Measurements from ENCODE around the gene KRTDAP. TPM values are rescaled to one million over a fixed set of nuclear protein-coding genes. Genes with fewer than 3 reads are reported as not detected.

KRTDAP gene
- total RNA-seq, 1 donor from 2014 or later, result not detected

DNA sequence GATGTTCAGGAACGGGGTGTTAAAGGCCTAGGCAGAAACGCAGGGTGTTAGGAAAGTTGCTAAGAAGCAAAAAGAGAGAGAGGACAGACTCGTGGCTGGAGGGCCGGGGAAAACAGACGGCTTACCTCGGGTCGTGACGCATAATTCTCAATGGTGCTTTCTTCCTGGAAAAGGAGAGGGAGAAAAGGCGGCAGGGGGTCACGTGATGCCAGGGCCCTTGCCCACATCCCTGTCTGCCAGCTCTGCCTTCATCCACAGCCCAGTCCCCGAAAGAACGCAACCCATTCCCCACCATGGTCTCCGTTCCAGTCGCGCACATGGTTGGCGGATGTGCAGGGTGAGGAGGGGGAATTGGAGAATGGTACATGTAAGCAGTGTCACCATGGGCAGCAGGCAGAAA lies 1.6 kb downstream of the KRTDAP start:
- Histone ChIP-seq H3K36me3 (ENCODE audit: control insufficient read depth, insufficient read depth, low read length) (no peaks in the 10 kb centered on the region), H3K27me3 (ENCODE audit: control insufficient read depth, insufficient read depth, low read length) (peaks cover 9% of the 10 kb centered on the region), H3K4me3 (ENCODE audit: low read depth, low read length) (no peak overlapping the region)
- FAIRE-seq (no peak), DNase-seq (ENCODE audit: low read depth) (no peak)
- TF ChIP-seq, protein P1, sequence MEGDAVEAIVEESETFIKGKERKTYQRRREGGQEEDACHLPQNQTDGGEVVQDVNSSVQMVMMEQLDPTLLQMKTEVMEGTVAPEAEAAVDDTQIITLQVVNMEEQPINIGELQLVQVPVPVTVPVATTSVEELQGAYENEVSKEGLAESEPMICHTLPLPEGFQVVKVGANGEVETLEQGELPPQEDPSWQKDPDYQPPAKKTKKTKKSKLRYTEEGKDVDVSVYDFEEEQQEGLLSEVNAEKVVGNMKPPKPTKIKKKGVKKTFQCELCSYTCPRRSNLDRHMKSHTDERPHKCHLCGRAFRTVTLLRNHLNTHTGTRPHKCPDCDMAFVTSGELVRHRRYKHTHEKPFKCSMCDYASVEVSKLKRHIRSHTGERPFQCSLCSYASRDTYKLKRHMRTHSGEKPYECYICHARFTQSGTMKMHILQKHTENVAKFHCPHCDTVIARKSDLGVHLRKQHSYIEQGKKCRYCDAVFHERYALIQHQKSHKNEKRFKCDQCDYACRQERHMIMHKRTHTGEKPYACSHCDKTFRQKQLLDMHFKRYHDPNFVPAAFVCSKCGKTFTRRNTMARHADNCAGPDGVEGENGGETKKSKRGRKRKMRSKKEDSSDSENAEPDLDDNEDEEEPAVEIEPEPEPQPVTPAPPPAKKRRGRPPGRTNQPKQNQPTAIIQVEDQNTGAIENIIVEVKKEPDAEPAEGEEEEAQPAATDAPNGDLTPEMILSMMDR (IDR thresholded peaks at IDR 0.05; ENCODE audit: insufficient read depth, low read length, severe bottlenecking), result no peak

DNA sequence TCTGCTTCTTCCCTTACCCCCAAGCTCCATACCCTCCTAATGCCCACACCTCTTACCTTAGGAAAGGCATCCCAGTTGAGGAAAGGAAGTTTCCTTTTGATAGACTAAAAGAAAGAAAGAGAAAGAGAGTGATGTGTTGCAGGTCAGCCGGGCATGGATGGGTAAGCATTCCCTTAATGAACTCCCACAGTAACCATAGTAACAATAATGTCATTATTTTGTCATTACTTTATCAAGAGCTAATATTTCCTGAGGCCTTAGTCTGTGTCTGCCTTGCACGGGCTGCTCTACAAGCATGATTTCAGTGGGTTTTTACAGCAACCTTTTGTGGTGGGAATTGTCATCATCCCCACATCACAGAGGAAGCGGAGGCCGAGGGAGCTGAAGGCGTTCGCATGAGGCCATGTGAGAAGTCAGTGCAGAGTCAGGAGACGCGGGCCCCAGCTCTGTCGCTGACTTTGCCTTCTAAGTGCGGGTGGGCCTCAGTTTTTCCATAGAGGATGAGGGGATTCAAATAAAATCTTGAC lies 2.5 kb downstream of the KRTDAP start:
- no peaks in the 10 kb centered on the region for H3K36me3 ChIP-seq (ENCODE audit: control insufficient read depth, insufficient read depth, low read length)
- H3K4me3 ChIP-seq (ENCODE audit: low read depth, low read length), result no peak overlapping the region
- TF ChIP-seq, protein P1 (IDR thresholded peaks at IDR 0.05; ENCODE audit: insufficient read depth, low read length, severe bottlenecking), result no peak
- no peak for DNase-seq (ENCODE audit: low read depth)
- no peak for FAIRE-seq
- peaks cover 9% of the 10 kb centered on the region for H3K27me3 ChIP-seq (ENCODE audit: control insufficient read depth, insufficient read depth, low read length)

DNA sequence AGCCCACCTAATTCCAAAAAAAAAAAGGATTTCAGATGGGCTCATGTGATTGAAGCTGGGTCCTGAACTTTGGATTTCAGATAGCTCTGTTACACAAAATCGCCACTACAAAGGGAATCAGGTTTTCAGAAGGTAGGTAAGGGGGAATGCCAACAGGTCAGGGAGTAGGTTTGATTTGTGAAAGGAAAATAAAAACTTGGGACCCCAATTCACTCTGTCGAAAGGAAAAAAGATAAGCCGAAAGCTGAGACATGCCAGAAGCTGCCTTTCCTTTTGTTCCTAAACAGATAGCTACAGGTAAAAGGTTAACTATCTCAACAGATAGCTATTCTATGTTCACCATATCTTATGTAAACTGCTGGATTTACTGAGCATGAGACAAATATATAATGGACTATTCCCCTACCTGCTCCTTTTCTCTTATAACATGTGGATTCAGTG lies 4.0 kb downstream of the KRTDAP start:
- no peak for FAIRE-seq
- H3K27me3 ChIP-seq (ENCODE audit: control insufficient read depth, insufficient read depth, low read length), result peaks cover 9% of the 10 kb centered on the region
- H3K4me3 ChIP-seq (ENCODE audit: low read depth, low read length), result no peak overlapping the region
- H3K36me3 ChIP-seq (ENCODE audit: control insufficient read depth, insufficient read depth, low read length), result no peaks in the 10 kb centered on the region
- DNase-seq (ENCODE audit: low read depth), result no peak
- TF ChIP-seq, protein P1 (IDR thresholded peaks at IDR 0.05; ENCODE audit: insufficient read depth, low read length, severe bottlenecking), result no peak

DNA sequence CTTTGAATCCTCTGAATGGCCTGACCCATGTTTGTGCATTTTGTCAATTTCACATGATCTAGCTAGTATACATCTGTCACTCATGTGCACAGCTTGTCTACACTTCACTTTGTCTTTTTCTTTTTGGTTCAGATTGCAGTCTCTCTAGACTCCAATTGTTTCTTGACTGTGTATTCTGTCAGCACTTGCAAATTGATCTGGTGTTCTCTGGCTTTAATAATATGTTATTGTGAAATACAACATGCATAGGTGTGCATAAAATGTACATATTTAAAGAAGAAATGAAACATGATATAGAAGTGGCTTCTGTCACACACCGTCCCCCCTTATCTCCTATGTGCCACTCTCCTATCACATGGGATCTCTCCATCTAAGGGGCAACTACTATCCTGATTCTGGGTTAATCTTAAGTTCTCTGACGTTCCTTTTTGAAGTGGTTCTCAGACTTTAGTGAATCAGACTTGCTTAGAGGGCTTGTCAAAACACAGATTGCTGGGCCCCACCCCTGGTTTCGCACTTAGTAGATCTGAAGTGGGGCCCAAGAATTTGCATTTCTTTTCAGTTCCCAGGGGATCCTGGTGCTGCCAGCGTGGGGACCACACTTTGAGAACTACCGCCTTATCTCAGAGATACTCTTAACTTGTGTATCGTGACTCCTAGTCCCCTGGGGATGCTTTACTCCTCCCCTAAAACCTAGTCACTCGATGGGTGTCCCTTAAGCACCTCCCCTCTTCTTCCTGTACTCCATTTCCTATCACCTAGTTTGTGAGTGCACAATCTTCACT lies 5.8 kb downstream of the KRTDAP start:
- Histone ChIP-seq H3K4me3 (ENCODE audit: low read depth, low read length) (no peak overlapping the region), H3K27me3 (ENCODE audit: control insufficient read depth, insufficient read depth, low read length) (peaks cover 6% of the 10 kb centered on the region), H3K36me3 (ENCODE audit: control insufficient read depth, insufficient read depth, low read length) (no peaks in the 10 kb centered on the region)
- TF ChIP-seq, protein P1 (IDR thresholded peaks at IDR 0.05; ENCODE audit: insufficient read depth, low read length, severe bottlenecking), result no peak
- FAIRE-seq (no peak), DNase-seq (ENCODE audit: low read depth) (no peak)

DNA sequence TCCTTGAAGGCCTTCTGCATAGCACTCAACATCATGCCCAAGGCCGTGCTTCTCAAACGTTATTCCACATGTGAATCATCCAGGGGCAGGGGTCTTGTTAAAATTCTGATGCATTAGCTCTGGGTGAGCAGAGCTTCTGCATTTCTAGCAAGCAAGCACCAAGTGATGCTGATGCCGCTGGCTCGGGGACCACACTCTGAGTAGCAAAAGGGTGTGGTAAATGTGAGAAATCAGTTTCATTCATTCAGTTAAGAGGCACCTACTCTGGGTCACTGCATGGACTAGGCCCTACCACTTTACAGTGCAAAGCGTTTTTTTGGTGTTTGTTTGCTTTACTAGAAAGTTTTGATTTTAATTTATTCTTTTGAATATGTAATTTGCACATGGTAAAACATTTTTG lies 7.2 kb downstream of the KRTDAP start:
- no peaks in the 10 kb centered on the region for H3K36me3 ChIP-seq (ENCODE audit: control insufficient read depth, insufficient read depth, low read length)
- no peak for FAIRE-seq
- DNase-seq (ENCODE audit: low read depth), result no peak
- H3K27me3 ChIP-seq (ENCODE audit: control insufficient read depth, insufficient read depth, low read length), result peaks cover 3% of the 10 kb centered on the region
- no peak overlapping the region for H3K4me3 ChIP-seq (ENCODE audit: low read depth, low read length)
- TF ChIP-seq, protein P1 (IDR thresholded peaks at IDR 0.05; ENCODE audit: insufficient read depth, low read length, severe bottlenecking), result no peak
